ENCODE data around the gene PDE6A.

DNA sequence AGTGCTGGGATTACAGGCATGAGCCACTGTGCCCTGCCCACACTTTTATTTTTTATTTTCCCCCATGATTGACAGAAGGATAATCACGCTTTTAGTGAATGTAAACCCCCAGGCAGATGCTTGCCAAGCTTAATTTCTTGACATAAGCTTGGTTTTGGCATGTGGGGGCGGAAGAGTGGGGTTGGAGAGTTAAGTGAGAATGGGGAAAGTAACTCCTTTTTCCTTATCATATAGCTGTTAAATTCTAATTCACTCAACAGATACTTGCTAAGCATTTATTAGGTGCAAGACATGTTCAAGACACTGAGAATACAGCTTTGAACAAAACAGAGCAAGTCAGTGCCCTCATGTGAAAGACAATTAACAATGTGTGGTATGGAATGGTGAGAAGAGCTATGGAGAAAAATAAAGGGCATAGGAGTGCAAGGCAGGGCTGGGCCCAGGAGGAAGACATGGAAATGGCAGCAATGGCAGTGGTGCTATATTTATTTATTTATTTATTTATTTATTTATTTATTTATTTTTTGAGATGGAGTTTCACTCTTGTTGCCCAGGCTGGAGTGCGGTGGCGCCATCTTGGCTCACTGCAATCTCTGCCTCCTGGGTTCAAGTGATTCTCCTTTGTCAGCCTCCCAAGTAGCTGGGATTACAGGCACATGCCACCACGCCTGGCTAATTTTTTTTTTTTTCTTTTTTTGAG, 18.2 kb upstream of the PDE6A start:
- TF ChIP-seq, protein P1, sequence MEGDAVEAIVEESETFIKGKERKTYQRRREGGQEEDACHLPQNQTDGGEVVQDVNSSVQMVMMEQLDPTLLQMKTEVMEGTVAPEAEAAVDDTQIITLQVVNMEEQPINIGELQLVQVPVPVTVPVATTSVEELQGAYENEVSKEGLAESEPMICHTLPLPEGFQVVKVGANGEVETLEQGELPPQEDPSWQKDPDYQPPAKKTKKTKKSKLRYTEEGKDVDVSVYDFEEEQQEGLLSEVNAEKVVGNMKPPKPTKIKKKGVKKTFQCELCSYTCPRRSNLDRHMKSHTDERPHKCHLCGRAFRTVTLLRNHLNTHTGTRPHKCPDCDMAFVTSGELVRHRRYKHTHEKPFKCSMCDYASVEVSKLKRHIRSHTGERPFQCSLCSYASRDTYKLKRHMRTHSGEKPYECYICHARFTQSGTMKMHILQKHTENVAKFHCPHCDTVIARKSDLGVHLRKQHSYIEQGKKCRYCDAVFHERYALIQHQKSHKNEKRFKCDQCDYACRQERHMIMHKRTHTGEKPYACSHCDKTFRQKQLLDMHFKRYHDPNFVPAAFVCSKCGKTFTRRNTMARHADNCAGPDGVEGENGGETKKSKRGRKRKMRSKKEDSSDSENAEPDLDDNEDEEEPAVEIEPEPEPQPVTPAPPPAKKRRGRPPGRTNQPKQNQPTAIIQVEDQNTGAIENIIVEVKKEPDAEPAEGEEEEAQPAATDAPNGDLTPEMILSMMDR (IDR thresholded peaks at IDR 0.05), result no peak
- TF ChIP-seq TEAD4 (CRISPR knock-in tag; IDR thresholded peaks at IDR 0.05) (no peak), ZNF232 (CRISPR knock-in tag; IDR thresholded peaks at IDR 0.05) (no peak), CREM (CRISPR knock-in tag; IDR thresholded peaks at IDR 0.05) (no peak)

Measured in WTC11 (cell line).